SH-SY5Y (cell line): ENCODE results near the gene ITGA5.

Source experiments
- GATA2 ChIP-seq: IDR thresholded peaks from 2 replicates; pipeline ENCODE4 v1.6.1; 2011; ENCODE audit warnings: mild to moderate bottlenecking, low read depth, low read length
- GATA3 ChIP-seq: IDR thresholded peaks from 2 replicates; pipeline ENCODE4 v1.6.1; 2011; ENCODE audit warnings: low read depth, mild to moderate bottlenecking, low read length, moderate library complexity

DNA sequence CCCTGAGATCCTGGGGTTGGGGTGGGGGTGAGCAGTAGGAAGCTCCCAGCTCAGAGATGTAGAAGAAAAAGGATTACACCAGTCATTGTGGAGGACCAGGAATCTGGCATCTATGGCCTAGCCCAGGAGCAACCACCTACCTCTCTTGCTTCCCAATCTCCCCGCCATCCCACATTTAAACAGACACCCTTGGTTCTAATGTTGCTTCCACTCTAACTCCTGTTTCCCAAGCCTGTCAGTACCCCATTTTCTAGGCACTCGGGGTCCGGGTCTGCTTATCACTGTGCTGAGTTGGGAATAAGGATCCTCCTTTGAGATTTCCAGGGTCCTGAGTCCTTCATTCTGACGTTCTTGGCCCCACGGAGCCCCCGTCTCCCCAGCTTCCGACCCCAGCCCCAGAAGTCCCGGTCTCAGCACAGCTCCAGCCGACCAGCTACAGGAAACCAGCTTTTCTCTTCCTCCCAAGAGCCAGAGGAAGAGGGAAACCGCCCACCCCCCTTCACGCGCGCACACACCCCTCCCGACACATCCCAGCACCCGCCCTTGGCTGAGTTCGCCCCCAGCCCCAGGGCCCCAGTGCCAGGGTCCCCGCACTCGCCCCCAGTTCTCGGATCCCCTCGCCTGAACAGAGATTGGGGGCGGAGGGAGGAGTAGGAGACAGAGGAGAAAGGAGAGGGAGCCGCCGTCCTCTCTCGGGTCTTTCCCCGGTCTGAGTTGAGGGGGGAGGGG lies 1.2 kb downstream of the ITGA5 start:
- TF ChIP-seq GATA3 (no peak), GATA2 (no peak)
